ENCODE measurements around the gene PRSS21.

Gene PRSS21

GRCh38 chr16:2867661-2867986 lies 50.6 kb downstream of the PRSS21 start:
- DNase-seq (ENCODE audit: low read depth, low spot score): no peak

- peak; percentile 81 for DNase-seq (ENCODE audit: low read depth, low spot score)
These were observed 51.2 kb downstream of the PRSS21 start for GRCh38 chr16:2867987-2868789.
